ENCODE data around the gene BCHE. TPM values are rescaled to one million over a fixed set of nuclear protein-coding genes. Genes with fewer than 3 reads are reported as not detected.

BCHE gene
- total and polyA plus RNA-seq, 2 donors (not counting 3 experiments of a cell fraction or from before 2014, with no cell fraction given) = 0.27 to 0.66 TPM

GRCh38 chr3:165875644-165876043 lies 38.4 kb upstream of the BCHE start:
- Histone ChIP-seq H3K27ac (ENCODE audit: insufficient read depth, low read depth, low read length) (no peak overlapping the region), H3K4me3 (replicated peaks in 1 of 3; ENCODE audit: insufficient read depth in 1 of 3, low read depth in 1 of 3, low read length in 3 of 3) (no peak overlapping the region), H3K9ac (replicated peaks; ENCODE audit: extremely low read depth, insufficient read depth, low read length) (no peak overlapping the region), H3K27me3 (ENCODE audit: control insufficient read depth in 2 of 2, insufficient read depth in 2 of 2, low read length in 2 of 2) (no peaks in the 10 kb centered on the region), H3K4me1 (ENCODE audit: control insufficient read depth, extremely low read depth, insufficient read depth, low read length) (no peaks in the 10 kb centered on the region), H3K36me3 (ENCODE audit: control insufficient read depth in 2 of 2, extremely low read depth in 1 of 2, insufficient read depth in 2 of 2, low read length in 2 of 2) (no peaks in the 10 kb centered on the region), H3K9me1 (replicated peaks; ENCODE audit: control insufficient read depth, extremely low read depth, insufficient read depth, low read length) (no peaks in the 10 kb centered on the region), H3K9me3 (replicated peaks; ENCODE audit: control insufficient read depth, insufficient read depth, low read length) (no peaks in the 10 kb centered on the region), H2AFZ (ENCODE audit: low read depth, low read length) (no peak overlapping the region), H3K4me2 (ENCODE audit: insufficient read depth, low read length) (no peak overlapping the region), H4K20me1 (replicated peaks; ENCODE audit: control insufficient read depth, extremely low read depth, insufficient read depth, low read length) (no peaks in the 10 kb centered on the region), H3K79me2 (ENCODE audit: control insufficient read depth, insufficient read depth, low read length) (no peaks in the 10 kb centered on the region)
- no TSS peak for BruUV-seq (replicated peaks)
- TF ChIP-seq MAX (IDR thresholded peaks at IDR 0.05; ENCODE audit: insufficient read depth, insufficient read length) = no peak
- no peak for TF ChIP-seq POLR2A (IDR thresholded peaks at IDR 0.05; ENCODE audit: low read depth, low read length)
- no peak for TF ChIP-seq GATA2 (IDR thresholded peaks at IDR 0.05; ENCODE audit: insufficient read depth, insufficient read length, low read depth, low read length)
- no peak for TF ChIP-seq MYC (IDR thresholded peaks at IDR 0.05; ENCODE audit: low read depth, low read length)
- TF ChIP-seq EZH2 (IDR thresholded peaks at IDR 0.05; ENCODE audit: borderline replicate concordance, low read depth, low read length, severe bottlenecking) = no peak
- no peak for TF ChIP-seq JUN (IDR thresholded peaks at IDR 0.05; ENCODE audit: borderline replicate concordance, insufficient read depth, insufficient read length, low read depth)
- no peak for TF ChIP-seq POLR2AphosphoS5 (IDR thresholded peaks at IDR 0.05; ENCODE audit: insufficient read depth, low read depth, low read length)
- TF ChIP-seq FOS (IDR thresholded peaks at IDR 0.05; ENCODE audit: borderline replicate concordance, insufficient read depth, low read length) = no peak
- TF ChIP-seq, protein P1, sequence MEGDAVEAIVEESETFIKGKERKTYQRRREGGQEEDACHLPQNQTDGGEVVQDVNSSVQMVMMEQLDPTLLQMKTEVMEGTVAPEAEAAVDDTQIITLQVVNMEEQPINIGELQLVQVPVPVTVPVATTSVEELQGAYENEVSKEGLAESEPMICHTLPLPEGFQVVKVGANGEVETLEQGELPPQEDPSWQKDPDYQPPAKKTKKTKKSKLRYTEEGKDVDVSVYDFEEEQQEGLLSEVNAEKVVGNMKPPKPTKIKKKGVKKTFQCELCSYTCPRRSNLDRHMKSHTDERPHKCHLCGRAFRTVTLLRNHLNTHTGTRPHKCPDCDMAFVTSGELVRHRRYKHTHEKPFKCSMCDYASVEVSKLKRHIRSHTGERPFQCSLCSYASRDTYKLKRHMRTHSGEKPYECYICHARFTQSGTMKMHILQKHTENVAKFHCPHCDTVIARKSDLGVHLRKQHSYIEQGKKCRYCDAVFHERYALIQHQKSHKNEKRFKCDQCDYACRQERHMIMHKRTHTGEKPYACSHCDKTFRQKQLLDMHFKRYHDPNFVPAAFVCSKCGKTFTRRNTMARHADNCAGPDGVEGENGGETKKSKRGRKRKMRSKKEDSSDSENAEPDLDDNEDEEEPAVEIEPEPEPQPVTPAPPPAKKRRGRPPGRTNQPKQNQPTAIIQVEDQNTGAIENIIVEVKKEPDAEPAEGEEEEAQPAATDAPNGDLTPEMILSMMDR (IDR thresholded peaks at IDR 0.05; ENCODE audit: extremely low read depth in 1 of 2, insufficient read depth in 1 of 2, low read depth in 1 of 2, low read length in 2 of 2) = no peak
- dilution Hi-C loops (cut with MboI; ENCODE audit: extremely low pct_ligation_motif_present, low sequenced_read_pairs) (no loop called here), intact Hi-C loops (cut with micrococcal nuclease) (no loop called here)
- FAIRE-seq (no peak), DNase-seq (ENCODE audit: low read depth, low spot score) (no peak)
- POLR2A ChIA-PET = no interaction called here
- CTCF ChIA-PET = no interaction called here
